ENCODE measurements around the gene RGN.

The RGN gene

DNA sequence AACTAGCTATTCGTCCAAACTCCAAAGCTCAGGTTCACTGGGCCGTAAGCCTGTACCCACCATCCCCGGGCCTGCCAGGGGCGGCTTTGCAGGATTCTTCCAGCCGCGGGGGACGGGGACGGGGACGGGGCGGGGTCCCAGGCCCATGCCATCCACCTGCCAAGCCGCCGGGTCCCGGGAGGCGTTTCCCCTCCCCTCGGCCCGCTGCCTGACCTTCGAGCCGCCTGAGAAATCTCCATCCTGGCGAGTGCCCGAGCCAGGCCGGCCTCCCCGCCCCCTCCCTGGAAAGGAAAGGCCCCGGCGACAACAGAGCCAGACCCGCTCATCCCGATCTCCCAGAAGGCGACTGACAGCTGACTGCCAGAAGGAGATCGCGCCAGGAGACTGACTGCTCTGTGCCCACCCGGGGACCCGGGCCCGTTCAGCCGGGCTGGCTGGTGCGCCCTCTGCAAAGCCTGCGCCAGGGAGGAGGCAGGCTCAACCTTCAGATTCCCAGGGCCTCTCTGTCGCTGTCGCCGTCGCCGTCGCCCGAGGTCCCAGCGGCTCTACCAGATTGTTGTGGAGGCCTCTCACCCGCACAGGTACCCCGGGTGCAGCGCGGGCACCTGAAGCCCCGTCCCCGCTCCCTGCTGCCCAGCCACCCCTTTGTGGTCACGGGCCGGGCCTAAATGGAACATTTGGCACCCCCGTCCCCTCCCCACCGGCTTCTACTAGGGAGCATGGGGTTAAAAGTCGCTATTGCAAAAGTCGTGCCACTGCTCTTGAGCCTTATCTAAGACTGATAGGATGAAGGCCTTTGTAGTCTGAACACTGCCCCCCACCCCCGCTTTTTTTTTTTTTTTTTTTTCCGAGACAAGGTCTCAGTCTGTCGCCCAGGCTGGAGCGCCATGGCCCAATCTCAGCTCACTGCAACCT lies at the start of gene RGN:
TSS of gene RGN (plus strand) at position 315 of the 915 bp plus-strand sequence. CDS start 2,702 bp downstream, outside the sequence.
- no peaks in the 10 kb centered on the region for H3K9me3 ChIP-seq (ENCODE audit: control insufficient read depth, insufficient read depth, low read length)
- no peaks in the 10 kb centered on the region for H3K36me3 ChIP-seq (ENCODE audit: control insufficient read depth, low read length)
- H3K27me3 ChIP-seq (ENCODE audit: control insufficient read depth, low read length) = no peaks in the 10 kb centered on the region
- H4K20me1 ChIP-seq (ENCODE audit: control insufficient read depth, insufficient read depth, low read depth, low read length) = no peaks in the 10 kb centered on the region
- no peaks in the 10 kb centered on the region for H3K4me1 ChIP-seq (ENCODE audit: control insufficient read depth, low read length)
- TF ChIP-seq, protein P1, sequence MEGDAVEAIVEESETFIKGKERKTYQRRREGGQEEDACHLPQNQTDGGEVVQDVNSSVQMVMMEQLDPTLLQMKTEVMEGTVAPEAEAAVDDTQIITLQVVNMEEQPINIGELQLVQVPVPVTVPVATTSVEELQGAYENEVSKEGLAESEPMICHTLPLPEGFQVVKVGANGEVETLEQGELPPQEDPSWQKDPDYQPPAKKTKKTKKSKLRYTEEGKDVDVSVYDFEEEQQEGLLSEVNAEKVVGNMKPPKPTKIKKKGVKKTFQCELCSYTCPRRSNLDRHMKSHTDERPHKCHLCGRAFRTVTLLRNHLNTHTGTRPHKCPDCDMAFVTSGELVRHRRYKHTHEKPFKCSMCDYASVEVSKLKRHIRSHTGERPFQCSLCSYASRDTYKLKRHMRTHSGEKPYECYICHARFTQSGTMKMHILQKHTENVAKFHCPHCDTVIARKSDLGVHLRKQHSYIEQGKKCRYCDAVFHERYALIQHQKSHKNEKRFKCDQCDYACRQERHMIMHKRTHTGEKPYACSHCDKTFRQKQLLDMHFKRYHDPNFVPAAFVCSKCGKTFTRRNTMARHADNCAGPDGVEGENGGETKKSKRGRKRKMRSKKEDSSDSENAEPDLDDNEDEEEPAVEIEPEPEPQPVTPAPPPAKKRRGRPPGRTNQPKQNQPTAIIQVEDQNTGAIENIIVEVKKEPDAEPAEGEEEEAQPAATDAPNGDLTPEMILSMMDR (IDR thresholded peaks at IDR 0.05; ENCODE audit: low read depth, low read length, poor library complexity, severe bottlenecking) = no peak
- TF ChIP-seq EZH2phosphoT487 (IDR thresholded peaks at IDR 0.05; ENCODE audit: borderline replicate concordance, low read length) = no peak
- no peaks in the 10 kb centered on the region for H3K9me2 ChIP-seq (replicated peaks; ENCODE audit: control insufficient read depth, low read length)
- H3K4me2 ChIP-seq (ENCODE audit: low read length) = no peak within 1 kb of the TSS
- H3K79me2 ChIP-seq (ENCODE audit: control insufficient read depth, low read length) = no peaks in the 10 kb centered on the region
- H3K27ac ChIP-seq (ENCODE audit: low read depth, low read length) = no peak within 1 kb of the TSS
- H3K4me3 ChIP-seq (ENCODE audit: low read length) = no peak within 1 kb of the TSS
- H3F3A ChIP-seq (ENCODE audit: control insufficient read depth, insufficient read depth) = no peaks in the 10 kb centered on the region

- Histone ChIP-seq H3K27me3 (ENCODE audit: control insufficient read depth, low read length) (no peaks in the 10 kb centered on the region), H3K4me3 (ENCODE audit: low read length) (no peak overlapping the region), H3K27ac (ENCODE audit: low read depth, low read length) (no peak overlapping the region), H3K79me2 (ENCODE audit: control insufficient read depth, low read length) (no peaks in the 10 kb centered on the region), H3K9me2 (replicated peaks; ENCODE audit: control insufficient read depth, low read length) (no peaks in the 10 kb centered on the region), H3K9me3 (ENCODE audit: control insufficient read depth, insufficient read depth, low read length) (no peaks in the 10 kb centered on the region), H3F3A (ENCODE audit: control insufficient read depth, insufficient read depth) (no peaks in the 10 kb centered on the region), H3K4me2 (ENCODE audit: low read length) (no peak overlapping the region), H3K36me3 (ENCODE audit: control insufficient read depth, low read length) (no peaks in the 10 kb centered on the region), H4K20me1 (ENCODE audit: control insufficient read depth, insufficient read depth, low read depth, low read length) (no peaks in the 10 kb centered on the region), H3K4me1 (ENCODE audit: control insufficient read depth, low read length) (no peaks in the 10 kb centered on the region)
- TF ChIP-seq, protein P1 (IDR thresholded peaks at IDR 0.05; ENCODE audit: low read depth, low read length, poor library complexity, severe bottlenecking) = peak; percentile 48
- no peak for TF ChIP-seq EZH2phosphoT487 (IDR thresholded peaks at IDR 0.05; ENCODE audit: borderline replicate concordance, low read length)
Measured at GRCh38 chrX:47030339-47030738, 47.9 kb upstream of the RGN start.

GRCh38 chrX:47047989-47048388 lies 30.3 kb upstream of the RGN start:
- Histone ChIP-seq H3K4me1 (ENCODE audit: control insufficient read depth, low read length) (no peaks in the 10 kb centered on the region), H3K79me2 (ENCODE audit: control insufficient read depth, low read length) (no peaks in the 10 kb centered on the region), H4K20me1 (ENCODE audit: control insufficient read depth, insufficient read depth, low read depth, low read length) (no peaks in the 10 kb centered on the region), H3F3A (ENCODE audit: control insufficient read depth, insufficient read depth) (no peaks in the 10 kb centered on the region), H3K4me2 (ENCODE audit: low read length) (no peak overlapping the region), H3K36me3 (ENCODE audit: control insufficient read depth, low read length) (no peaks in the 10 kb centered on the region), H3K4me3 (ENCODE audit: low read length) (no peak overlapping the region), H3K9me3 (ENCODE audit: control insufficient read depth, insufficient read depth, low read length) (no peaks in the 10 kb centered on the region), H3K27ac (ENCODE audit: low read depth, low read length) (no peak overlapping the region), H3K27me3 (ENCODE audit: control insufficient read depth, low read length) (no peaks in the 10 kb centered on the region), H3K9me2 (replicated peaks; ENCODE audit: control insufficient read depth, low read length) (no peaks in the 10 kb centered on the region)
- TF ChIP-seq EZH2phosphoT487 (IDR thresholded peaks at IDR 0.05; ENCODE audit: borderline replicate concordance, low read length) = no peak
- TF ChIP-seq, protein P1 (IDR thresholded peaks at IDR 0.05; ENCODE audit: low read depth, low read length, poor library complexity, severe bottlenecking) = no peak

Measured in DOHH2 (cell line).